Activated CD4-positive, alpha-beta memory T cell treated with anti-CD3 and anti-CD28 coated beads, Interleukin-2, amount 10 ng/mL, durations not matched to agents 7 days and 5 days (primary cell): Measurements from ENCODE around the gene TGFA. TPM values are rescaled to one million over a fixed set of nuclear protein-coding genes. Genes with fewer than 3 reads are reported as not detected.
"Not testable (repeated sequence)": the region's sequence is repeated elsewhere in the genome, so short reads cannot be mapped to it uniquely, and the experiment has no call there.

ENCODE experiments used
- CTCF ChIA-PET: fragments of 350-600 bp; sonication (Branson Sonifier 250); formaldehyde crosslinking; loops from one replicate; lab custom pipeline; 2021; ENCODE audit warnings: antibody characterized with exemption, inconsistent platforms; lab: Charles Lee
- POLR2A ChIA-PET: fragments of 350-600 bp; sonication (Branson Sonifier 250); formaldehyde crosslinking; loops from one replicate; lab custom pipeline; 2021; ENCODE audit warnings: antibody characterized with exemption; lab: Charles Lee
- DNase-seq: peaks from one replicate; pipeline ENCODE4 v3.0.0-alpha.2; 2020
- H3K27ac Mint-ChIP-seq: one replicate; pipeline ENCODE4 v1.8.0; 2021; ENCODE audit warnings: mild to moderate bottlenecking, mixed read lengths
- H3K27me3 Mint-ChIP-seq: one replicate; pipeline ENCODE4 v1.8.0; 2021; ENCODE audit warnings: mixed read lengths
- H3K36me3 Mint-ChIP-seq: one replicate; pipeline ENCODE4 v1.8.0; 2021; ENCODE audit warnings: low read depth, mixed read lengths
- H3K4me1 Mint-ChIP-seq: one replicate; pipeline ENCODE4 v1.8.0; 2021; ENCODE audit warnings: mixed read lengths
- H3K4me3 Mint-ChIP-seq: one replicate; pipeline ENCODE4 v1.8.0; 2021; ENCODE audit warnings: mild to moderate bottlenecking, mixed read lengths
- H3K9me3 Mint-ChIP-seq: one replicate; pipeline ENCODE4 v1.8.0; 2021; ENCODE audit warnings: mixed read lengths
- total RNA-seq, 2 experiments: library from RNA; stranded (reverse); gene quantifications; one replicate each; pipeline ENCODE4 v1.2.3, GENCODE V29; 2021

TGFA gene
- total RNA-seq, 2 experiments from 2014 or later, result not detected

DNA sequence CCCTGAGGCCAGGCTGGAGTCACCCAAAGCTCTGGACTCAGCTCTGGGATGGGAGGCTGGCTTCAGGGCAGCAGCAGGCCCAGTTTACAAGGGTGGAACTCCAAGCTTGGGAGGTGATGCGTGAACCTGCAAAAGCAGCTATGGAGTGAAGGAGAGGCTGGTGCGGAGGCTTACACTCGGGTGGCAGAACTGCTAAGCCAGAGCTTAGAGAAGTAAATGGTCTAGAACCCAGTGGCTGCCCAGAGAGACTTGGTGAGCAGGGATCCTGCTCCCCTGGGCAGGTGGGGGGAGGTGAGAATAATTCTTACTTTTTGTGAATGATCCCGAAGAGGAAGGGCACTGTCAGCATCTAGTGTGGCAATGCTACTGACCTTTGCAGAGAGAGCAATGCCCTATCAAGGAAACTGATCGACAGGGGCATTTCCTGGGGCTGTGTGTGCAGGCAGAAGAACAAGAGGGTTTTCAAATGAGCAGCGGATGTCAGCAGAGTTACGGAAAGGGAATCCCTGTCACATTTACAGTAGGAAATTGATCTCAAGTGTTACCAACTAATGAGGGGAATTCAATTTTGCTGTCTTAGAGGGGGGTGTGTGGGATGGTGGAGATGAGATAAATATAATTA is 80.4 kb downstream of the TGFA start:
- no peak overlapping the region for H3K27ac Mint-ChIP-seq
- POLR2A ChIA-PET, result no interaction called here

GRCh38 chr2:70472221-70472890 is 81.3 kb downstream of the TGFA start:
- ChIA-PET CTCF (no interaction called here), POLR2A (no interaction called here)
- H3K4me3 Mint-ChIP-seq, result no peak overlapping the region
- H3K9me3 Mint-ChIP-seq, result no peaks in the 10 kb centered on the region
- DNase-seq, result no peak
- no peak overlapping the region for H3K27ac Mint-ChIP-seq
- peaks cover 6% of the 10 kb centered on the region for H3K27me3 Mint-ChIP-seq
- peaks cover 22% of the 10 kb centered on the region for H3K4me1 Mint-ChIP-seq
- H3K36me3 Mint-ChIP-seq, result no peaks in the 10 kb centered on the region

More for the DNA sequence above, 80.4 kb downstream of the TGFA start:
- CTCF ChIA-PET, result no interaction called here
- Mint-ChIP-seq H3K27me3 (peaks cover 10% of the 10 kb centered on the region), H3K4me1 (peaks cover 22% of the 10 kb centered on the region), H3K36me3 (no peaks in the 10 kb centered on the region), H3K4me3 (no peak overlapping the region), H3K9me3 (no peaks in the 10 kb centered on the region)
- DNase-seq, result no peak

- H3K36me3 Mint-ChIP-seq, result no peaks in the 10 kb centered on the region
- no peaks in the 10 kb centered on the region for H3K9me3 Mint-ChIP-seq
- ChIA-PET CTCF (no interaction called here), POLR2A (no interaction called here)
- DNase-seq, result no peak
- H3K4me3 Mint-ChIP-seq, result no peak overlapping the region
- peaks cover 7% of the 10 kb centered on the region for H3K27me3 Mint-ChIP-seq
- no peak overlapping the region for H3K27ac Mint-ChIP-seq
- H3K4me1 Mint-ChIP-seq, result peaks cover 22% of the 10 kb centered on the region
Observed at GRCh38 chr2:70471129-70471528, 82.5 kb downstream of the TGFA start.

DNA sequence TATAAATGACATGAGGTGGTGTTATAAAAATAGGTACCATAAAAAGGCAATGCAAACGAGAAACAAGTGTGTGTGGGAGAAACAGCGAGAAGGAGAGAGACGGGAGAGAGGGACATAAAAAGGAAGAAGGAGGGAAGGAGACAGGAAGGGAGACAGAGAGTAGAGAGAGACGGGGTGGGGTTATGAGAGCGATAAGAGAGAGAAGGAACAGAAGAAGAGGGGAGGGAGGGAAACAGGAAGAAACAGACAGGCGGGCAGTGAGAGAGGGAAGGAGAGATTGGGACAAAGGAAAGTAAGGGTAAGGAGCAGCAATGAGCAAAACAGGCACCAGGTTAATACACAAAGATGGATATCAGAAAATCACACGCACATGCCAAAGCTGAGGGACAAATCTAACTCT is 83.7 kb downstream of the TGFA start:
- no peak for DNase-seq
- ChIA-PET POLR2A (no interaction called here), CTCF (no interaction called here)
- peaks cover 14% of the 10 kb centered on the region for H3K4me1 Mint-ChIP-seq
- no peaks in the 10 kb centered on the region for H3K36me3 Mint-ChIP-seq
- no peak overlapping the region for H3K4me3 Mint-ChIP-seq
- H3K9me3 Mint-ChIP-seq, result no peaks in the 10 kb centered on the region
- H3K27ac Mint-ChIP-seq, result no peak overlapping the region
- H3K27me3 Mint-ChIP-seq, result peaks cover 7% of the 10 kb centered on the region

DNA sequence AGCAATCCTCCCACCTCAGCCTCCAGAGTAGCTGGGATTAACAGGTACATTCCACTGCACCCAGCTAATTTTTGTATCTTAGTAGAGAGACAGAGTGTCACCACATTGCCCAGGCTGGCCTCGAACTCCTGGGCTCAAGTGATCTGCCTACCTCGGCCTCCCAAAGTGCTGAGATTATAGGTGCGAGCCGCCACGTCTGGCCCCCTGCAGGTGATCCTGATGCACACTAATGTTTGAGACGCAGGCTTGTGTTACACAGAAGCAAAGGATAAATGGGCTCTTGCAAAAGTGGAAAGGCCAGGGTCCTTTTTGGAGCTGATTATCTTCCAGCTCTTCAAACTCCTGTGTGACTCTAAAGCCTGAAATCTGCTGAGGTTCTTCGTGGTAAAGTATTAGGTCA is 84.2 kb downstream of the TGFA start:
- CTCF ChIA-PET, result no interaction called here
- no peak overlapping the region for H3K27ac Mint-ChIP-seq
- DNase-seq, result no peak
- no peaks in the 10 kb centered on the region for H3K9me3 Mint-ChIP-seq
- H3K27me3 Mint-ChIP-seq, result peaks cover 7% of the 10 kb centered on the region
- POLR2A ChIA-PET, result no interaction called here
- H3K36me3 Mint-ChIP-seq, result no peaks in the 10 kb centered on the region
- H3K4me1 Mint-ChIP-seq, result peaks cover 12% of the 10 kb centered on the region
- H3K4me3 Mint-ChIP-seq, result no peak overlapping the region

DNA sequence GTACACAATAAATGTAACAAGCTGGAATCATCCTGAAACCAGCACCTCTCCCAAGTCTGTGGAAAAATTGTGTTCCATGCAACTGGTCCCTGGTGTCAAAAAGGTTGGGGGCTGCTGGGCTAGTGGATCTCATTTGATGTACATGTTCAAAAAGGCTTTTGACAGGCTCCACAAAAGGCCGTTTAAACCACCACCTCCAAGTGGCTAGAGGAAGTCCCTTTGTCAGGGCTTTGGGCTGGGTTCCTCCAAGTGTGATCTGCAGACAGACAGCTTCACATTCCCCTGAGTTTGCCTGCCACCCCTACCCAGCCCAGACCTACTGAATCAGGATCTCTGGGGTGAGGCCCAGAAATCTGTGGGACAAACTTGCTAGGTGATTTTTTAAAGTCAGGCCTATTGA is 84.7 kb downstream of the TGFA start:
- ChIA-PET CTCF (no interaction called here), POLR2A (no interaction called here)
- Mint-ChIP-seq H3K4me1 (peaks cover 7% of the 10 kb centered on the region), H3K36me3 (no peaks in the 10 kb centered on the region), H3K9me3 (no peaks in the 10 kb centered on the region), H3K27ac (no peak overlapping the region), H3K27me3 (peaks cover 2% of the 10 kb centered on the region), H3K4me3 (no peak overlapping the region)
- no peak for DNase-seq

DNA sequence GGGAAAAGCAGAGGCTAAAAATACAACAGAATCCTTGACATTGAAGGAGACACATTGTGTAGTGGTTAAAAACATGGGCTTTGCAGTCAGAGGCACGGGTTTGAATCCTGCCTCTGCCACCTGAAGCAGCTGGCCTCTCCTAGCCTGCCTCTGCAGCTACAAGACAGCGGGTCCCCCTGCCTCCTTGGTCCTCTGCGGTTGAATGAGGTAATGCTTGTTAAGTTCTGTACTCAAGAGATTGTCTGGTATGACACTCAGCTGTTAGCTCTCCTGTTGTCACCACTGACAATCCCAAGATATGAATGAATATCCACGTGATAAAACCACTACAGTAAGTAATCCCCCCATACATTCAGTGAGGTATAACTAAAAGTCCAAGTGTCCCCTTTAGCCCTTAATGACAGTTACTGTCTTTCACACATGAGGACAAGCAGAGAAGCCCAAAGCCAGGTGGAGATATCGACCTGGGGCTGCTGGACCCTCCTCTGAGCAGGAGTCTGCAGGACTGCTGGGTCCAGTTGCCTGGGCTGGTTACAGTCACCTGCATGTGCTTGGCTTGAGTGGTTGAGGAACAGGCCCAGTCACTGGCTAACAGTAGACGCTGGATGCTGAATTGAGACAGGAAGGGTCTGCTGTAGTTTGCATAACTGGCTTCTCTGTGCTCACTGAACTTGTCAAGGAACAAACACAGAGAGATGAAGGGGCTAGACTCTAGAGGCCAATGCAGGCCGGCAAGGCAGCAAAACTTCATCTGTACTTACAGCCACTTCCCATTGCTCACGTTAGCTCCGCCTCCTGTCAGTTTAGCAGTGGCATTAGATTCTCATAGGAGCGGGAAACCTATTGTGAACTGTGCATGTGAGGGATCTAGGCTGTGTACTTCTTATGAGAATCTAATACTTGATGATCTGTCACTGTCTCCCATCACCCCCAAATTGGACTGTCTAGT is 85.5 kb downstream of the TGFA start:
- Mint-ChIP-seq H3K27ac (no peak overlapping the region), H3K9me3 (no peaks in the 10 kb centered on the region), H3K4me1 (peaks cover 2% of the 10 kb centered on the region), H3K4me3 (no peak overlapping the region), H3K36me3 (no peaks in the 10 kb centered on the region), H3K27me3 (peaks cover 2% of the 10 kb centered on the region)
- DNase-seq, result no peak
- ChIA-PET POLR2A (no interaction called here), CTCF (no interaction called here)

GRCh38 chr2:70467237-70467636 is 86.4 kb downstream of the TGFA start:
- Mint-ChIP-seq H3K27me3 (peaks cover 2% of the 10 kb centered on the region), H3K4me3 (no peak overlapping the region), H3K9me3 (no peaks in the 10 kb centered on the region), H3K27ac (no peak overlapping the region), H3K4me1 (no peaks in the 10 kb centered on the region), H3K36me3 (no peaks in the 10 kb centered on the region)
- ChIA-PET CTCF (no interaction called here), POLR2A (no interaction called here)
- no peak for DNase-seq

DNA sequence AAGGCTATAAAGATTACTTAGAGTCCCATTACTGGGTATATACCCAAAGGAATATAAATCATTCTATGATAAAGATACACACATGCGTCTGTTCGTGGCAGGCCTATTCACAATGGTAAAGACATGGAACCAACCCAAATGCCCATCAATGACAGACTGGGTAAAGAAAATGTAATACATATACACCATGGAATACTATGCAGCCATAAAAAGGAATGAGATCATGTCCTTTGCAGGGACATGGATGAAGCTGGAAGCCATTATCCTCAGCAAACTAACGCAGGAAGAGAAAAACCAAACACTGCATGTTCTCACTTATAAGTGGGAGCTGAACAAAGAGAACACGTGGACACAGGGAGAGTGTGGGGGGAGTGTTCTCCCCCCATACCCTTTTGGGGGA is 87.0 kb downstream of the TGFA start:
- H3K9me3 Mint-ChIP-seq, H3K27ac Mint-ChIP-seq, H3K4me3 Mint-ChIP-seq, H3K27me3 Mint-ChIP-seq, H3K36me3 Mint-ChIP-seq, H3K4me1 Mint-ChIP-seq, CTCF ChIA-PET, POLR2A ChIA-PET, DNase-seq: not testable (repeated sequence)

GRCh38 chr2:70463997-70464396 is 89.6 kb downstream of the TGFA start:
- H3K4me1 Mint-ChIP-seq, result no peaks in the 10 kb centered on the region
- POLR2A ChIA-PET, result no interaction called here
- CTCF ChIA-PET, result no interaction called here
- no peak for DNase-seq
- H3K4me3 Mint-ChIP-seq, result no peak overlapping the region
- H3K9me3 Mint-ChIP-seq, result no peaks in the 10 kb centered on the region
- H3K27ac Mint-ChIP-seq, result no peak overlapping the region
- H3K27me3 Mint-ChIP-seq, result peaks cover 8% of the 10 kb centered on the region
- no peaks in the 10 kb centered on the region for H3K36me3 Mint-ChIP-seq

- ChIA-PET CTCF (no interaction called here), POLR2A (no interaction called here)
- Mint-ChIP-seq H3K27me3 (peaks cover 12% of the 10 kb centered on the region), H3K27ac (no peak overlapping the region), H3K4me1 (no peaks in the 10 kb centered on the region), H3K9me3 (no peaks in the 10 kb centered on the region), H3K4me3 (no peak overlapping the region), H3K36me3 (no peaks in the 10 kb centered on the region)
- DNase-seq, result no peak
Observed at GRCh38 chr2:70463581-70463980, 90.0 kb downstream of the TGFA start.

GRCh38 chr2:70461981-70462876 is 91.4 kb downstream of the TGFA start:
- H3K9me3 Mint-ChIP-seq, result no peaks in the 10 kb centered on the region
- peaks cover 1% of the 10 kb centered on the region for H3K4me1 Mint-ChIP-seq
- peaks cover 16% of the 10 kb centered on the region for H3K27me3 Mint-ChIP-seq
- H3K4me3 Mint-ChIP-seq, result no peak overlapping the region
- ChIA-PET CTCF (interaction anchor here (0.5 kb wide), 1 partner anchor 37 kb away, joined by 3 read pairs; no protein-coding TSS in a partner anchor), POLR2A (no interaction called here)
- H3K27ac Mint-ChIP-seq, result no peak overlapping the region
- DNase-seq, result no peak
- no peaks in the 10 kb centered on the region for H3K36me3 Mint-ChIP-seq
